Mesendoderm (in vitro differentiated cells): ENCODE results near the gene WNT5A.

Experiments
- DNase-seq: peaks from one replicate; pipeline ENCODE4 v3.0.0; 2013
- H2AK5ac ChIP-seq: 2 replicates; pipeline ENCODE4 v1.6.1; 2013; ENCODE audit warnings: low read length, inconsistent platforms
- H2BK120ac ChIP-seq: 2 replicates; pipeline ENCODE4 v1.6.1; 2013; ENCODE audit warnings: low read depth, mild to moderate bottlenecking, low read length, moderate library complexity, mixed read lengths
- H2BK15ac ChIP-seq: replicated peaks from 2 replicates; pipeline ENCODE4 v1.6.1; 2013; ENCODE audit warnings: low read depth, mild to moderate bottlenecking, moderate library complexity
- H2BK5ac ChIP-seq: 2 replicates; pipeline ENCODE4 v1.6.1; 2013; ENCODE audit warnings: low read length, inconsistent platforms
- H3K18ac ChIP-seq: 2 replicates; pipeline ENCODE4 v1.6.1; 2013; ENCODE audit warnings: mild to moderate bottlenecking, low read length, mixed read lengths
- H3K23ac ChIP-seq: one replicate; pipeline ENCODE4 v1.6.1; 2013; ENCODE audit warnings: low read length
- H3K27ac ChIP-seq: 2 replicates; pipeline ENCODE4 v1.5.1; 2013; ENCODE audit warnings: low read depth, mild to moderate bottlenecking, inconsistent platforms, low read length, moderate library complexity
- H3K27me3 ChIP-seq: 2 replicates; pipeline ENCODE4 v1.6.1; 2013; ENCODE audit warnings: low read length, control low read depth, mild to moderate bottlenecking, inconsistent platforms; ENCODE audit not compliant: insufficient read depth, poor library complexity
- H3K36me3 ChIP-seq: 2 replicates; pipeline ENCODE4 v1.6.1; 2013; ENCODE audit warnings: low read length, inconsistent platforms; ENCODE audit not compliant: control insufficient read depth, insufficient read depth
- H3K4ac ChIP-seq: one replicate; pipeline ENCODE4 v1.6.1; 2013; ENCODE audit warnings: low read depth, mild to moderate bottlenecking, low read length, moderate library complexity
- H3K4me1 ChIP-seq: 2 replicates; pipeline ENCODE4 v1.6.1; 2013; ENCODE audit warnings: low read depth, low read length, inconsistent platforms; ENCODE audit not compliant: control insufficient read depth
- H3K4me2 ChIP-seq: 2 replicates; pipeline ENCODE4 v1.6.1; 2013; ENCODE audit warnings: low read length
- H3K4me3 ChIP-seq: 2 replicates; pipeline ENCODE4 v1.5.1; 2013; ENCODE audit warnings: mild to moderate bottlenecking, low read length
- H3K56ac ChIP-seq: one replicate; pipeline ENCODE4 v1.6.1; 2013; ENCODE audit warnings: low read length
- H3K79me1 ChIP-seq: 2 replicates; pipeline ENCODE4 v1.6.1; 2013; ENCODE audit warnings: low read length, inconsistent platforms
- H3K79me2 ChIP-seq: 2 replicates; pipeline ENCODE4 v1.6.1; 2013; ENCODE audit warnings: mild to moderate bottlenecking, low read length; ENCODE audit not compliant: control insufficient read depth, insufficient read depth
- H3K9ac ChIP-seq: 2 replicates; pipeline ENCODE4 v1.6.1; 2013; ENCODE audit warnings: low read length, inconsistent platforms
- H4K5ac ChIP-seq: one replicate; pipeline ENCODE4 v1.6.1; 2013; ENCODE audit warnings: low read length
- H4K8ac ChIP-seq: one replicate; pipeline ENCODE4 v1.6.1; 2013; ENCODE audit warnings: low read depth, mild to moderate bottlenecking, control low read depth, low read length, moderate library complexity
- WGBS: extraction: QIAGEN DNeasy Blood & Tissue Kit; methylation state at CpG from one replicate; pipeline ENCODE4 v1.1.7; 2013; ENCODE audit warnings: low lambda C conversion rate, missing lambda C conversion rate; ENCODE audit not compliant: insufficient coverage; ENCODE audit errors: extremely low coverage; 5-methylcytosine and 5-hydroxymethylcytosine counted together

WNT5A gene

GRCh38 chr3:55514962-55515361 is 27.9 kb upstream of the WNT5A start:
- Histone ChIP-seq H4K8ac (no peak overlapping the region), H4K5ac (no peak overlapping the region), H2BK5ac (no peak overlapping the region), H3K23ac (no peak overlapping the region), H3K4me3 (no peak overlapping the region), H2BK15ac (no peak overlapping the region), H3K4me1 (peaks cover 8% of the 10 kb centered on the region), H3K79me1 (no peaks in the 10 kb centered on the region), H2BK120ac (no peak overlapping the region), H3K56ac (no peak overlapping the region), H2AK5ac (no peak overlapping the region), H3K27me3 (no peaks in the 10 kb centered on the region), H3K18ac (no peak overlapping the region), H3K36me3 (no peaks in the 10 kb centered on the region), H3K9ac (no peak overlapping the region), H3K4me2 (no peak overlapping the region), H3K4ac (no peak overlapping the region), H3K79me2 (no peaks in the 10 kb centered on the region), H3K27ac (no peak overlapping the region)
- no CpG with 5 or more reads among the region's 3 CpGs for WGBS
- DNase-seq: no peak

DNA sequence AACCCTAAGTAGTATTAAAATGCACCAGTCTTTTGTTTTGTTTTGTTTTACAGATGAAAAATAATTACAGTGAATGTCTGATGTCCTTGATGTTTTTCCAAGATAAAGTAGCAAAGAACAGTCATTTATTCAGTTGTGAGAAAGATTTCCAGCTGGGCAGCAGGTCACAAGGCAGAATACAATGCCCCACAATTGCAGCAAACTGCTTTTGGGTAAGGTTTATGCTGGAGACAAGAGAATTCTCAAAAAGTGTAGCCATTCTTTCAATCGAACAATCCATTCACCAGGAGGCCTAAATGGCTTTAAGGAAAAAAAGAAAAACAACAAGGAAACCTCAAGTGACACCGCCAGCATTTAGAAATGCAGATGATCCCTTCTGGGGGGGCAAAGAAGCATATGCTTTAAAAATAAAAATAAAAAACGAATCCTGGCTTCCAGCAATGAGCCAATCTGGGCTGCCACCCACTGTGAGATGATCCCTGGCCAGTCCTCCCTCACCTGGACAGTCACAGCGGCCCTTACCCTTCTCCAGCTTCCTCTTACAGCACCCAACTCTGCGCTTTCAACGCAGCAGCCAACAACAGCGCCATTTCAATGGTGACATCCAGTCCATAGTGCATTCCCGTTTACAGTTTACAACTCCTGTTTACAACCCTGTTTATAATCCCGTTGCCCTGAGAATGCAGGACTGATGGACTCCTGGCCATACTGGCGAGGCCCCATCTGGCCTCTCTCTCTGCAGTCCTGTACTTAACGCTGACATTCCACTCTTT is 25.7 kb upstream of the WNT5A start:
- H3K27me3 ChIP-seq: no peaks in the 10 kb centered on the region
- no CpG with 5 or more reads among the region's 11 CpGs for WGBS

DNA sequence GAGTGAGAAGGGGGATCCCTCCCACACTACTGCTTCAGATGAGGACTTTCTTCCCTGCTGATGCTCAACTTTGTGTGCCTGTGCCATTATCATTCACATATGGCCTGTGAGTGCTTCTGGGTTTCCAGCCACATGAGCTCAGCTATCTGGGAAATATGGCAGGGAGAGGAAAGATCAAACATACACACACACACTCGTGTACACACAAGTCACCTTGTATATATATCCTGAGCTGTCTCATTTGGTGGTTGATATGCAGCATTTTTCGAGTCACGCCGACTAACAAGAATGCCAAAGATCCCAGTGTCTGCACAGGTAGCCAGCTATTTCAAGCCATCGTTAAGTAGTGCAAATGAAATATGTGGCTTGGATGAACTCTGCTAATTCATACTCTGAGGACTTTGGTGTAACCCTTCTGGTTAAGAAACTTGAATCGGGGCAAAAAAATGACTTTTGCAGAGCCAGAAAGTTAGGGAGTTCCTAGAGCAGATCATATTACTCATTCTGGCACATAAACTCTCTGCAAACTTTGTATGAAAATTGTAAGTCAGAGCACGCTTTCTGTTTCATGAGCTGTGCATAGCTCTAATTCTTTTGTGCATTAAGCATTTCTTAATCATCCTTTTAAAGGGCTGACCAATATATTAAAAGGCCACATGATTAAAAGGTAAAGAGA is 24.9 kb upstream of the WNT5A start:
- no peak overlapping the region for H2AK5ac ChIP-seq
- H3K23ac ChIP-seq: no peak overlapping the region
- H3K4me2 ChIP-seq: no peak overlapping the region
- H4K5ac ChIP-seq: no peak overlapping the region
- H3K79me1 ChIP-seq: no peaks in the 10 kb centered on the region
- H3K27me3 ChIP-seq: no peaks in the 10 kb centered on the region
- no peak overlapping the region for H3K9ac ChIP-seq
- H3K79me2 ChIP-seq: no peaks in the 10 kb centered on the region
- no peak overlapping the region for H3K4ac ChIP-seq
- no peaks in the 10 kb centered on the region for H3K36me3 ChIP-seq
- no peak for DNase-seq
- no peak overlapping the region for H3K27ac ChIP-seq
- H3K56ac ChIP-seq: no peak overlapping the region
- H2BK120ac ChIP-seq: peak overlapping the region; percentile 21
- H2BK5ac ChIP-seq: no peak overlapping the region
- no peak overlapping the region for H4K8ac ChIP-seq
- peaks cover 8% of the 10 kb centered on the region for H3K4me1 ChIP-seq
- no peak overlapping the region for H3K4me3 ChIP-seq
- H2BK15ac ChIP-seq: no peak overlapping the region
- no peak overlapping the region for H3K18ac ChIP-seq
- no CpG with 5 or more reads among the region's 7 CpGs for WGBS

More for the DNA sequence above, 25.7 kb upstream of the WNT5A start:
- Histone ChIP-seq H3K4me1 (peaks cover 8% of the 10 kb centered on the region), H3K9ac (no peak overlapping the region), H3K4ac (no peak overlapping the region), H3K27ac (no peak overlapping the region), H3K4me3 (no peak overlapping the region), H3K79me1 (no peaks in the 10 kb centered on the region), H2AK5ac (no peak overlapping the region), H4K8ac (no peak overlapping the region), H3K79me2 (no peaks in the 10 kb centered on the region), H3K56ac (peak overlapping the region; percentile 26), H2BK5ac (no peak overlapping the region), H3K18ac (no peak overlapping the region), H2BK120ac (no peak overlapping the region), H3K4me2 (no peak overlapping the region), H2BK15ac (no peak overlapping the region), H4K5ac (no peak overlapping the region), H3K36me3 (no peaks in the 10 kb centered on the region), H3K23ac (peak overlapping the region; percentile 70)
- DNase-seq: no peak

DNA sequence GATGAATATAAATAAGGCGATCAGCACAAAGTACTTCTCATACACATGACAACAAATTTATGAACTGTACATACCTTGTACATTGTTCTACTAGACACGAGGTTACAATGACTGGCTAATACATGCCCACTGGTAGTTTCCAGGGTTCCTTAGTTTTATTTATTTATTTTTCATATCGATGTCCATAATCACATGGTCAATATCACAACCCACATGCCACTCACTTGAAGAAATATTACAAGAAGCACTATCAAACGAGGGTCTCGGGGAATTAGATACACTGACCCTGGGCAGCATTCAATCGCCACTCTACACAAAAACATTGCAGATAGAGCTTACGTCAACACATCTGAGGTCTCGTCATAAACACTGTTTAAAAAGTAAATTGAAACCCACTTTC is 21.2 kb upstream of the WNT5A start:
- H3K18ac ChIP-seq: no peak overlapping the region
- peaks cover 4% of the 10 kb centered on the region for H3K4me1 ChIP-seq
- no peak overlapping the region for H2BK15ac ChIP-seq
- no peak overlapping the region for H2BK120ac ChIP-seq
- H3K36me3 ChIP-seq: no peaks in the 10 kb centered on the region
- no peak overlapping the region for H2BK5ac ChIP-seq
- WGBS: no CpG with 5 or more reads among the region's 8 CpGs
- no peaks in the 10 kb centered on the region for H3K79me1 ChIP-seq
- no peak overlapping the region for H4K5ac ChIP-seq
- H3K4me2 ChIP-seq: no peak overlapping the region
- DNase-seq: no peak
- H3K79me2 ChIP-seq: no peaks in the 10 kb centered on the region
- H3K27ac ChIP-seq: no peak overlapping the region
- no peak overlapping the region for H3K4ac ChIP-seq
- no peak overlapping the region for H2AK5ac ChIP-seq
- no peaks in the 10 kb centered on the region for H3K27me3 ChIP-seq
- H4K8ac ChIP-seq: no peak overlapping the region
- H3K9ac ChIP-seq: no peak overlapping the region
- H3K23ac ChIP-seq: no peak overlapping the region
- no peak overlapping the region for H3K56ac ChIP-seq
- H3K4me3 ChIP-seq: no peak overlapping the region

DNA sequence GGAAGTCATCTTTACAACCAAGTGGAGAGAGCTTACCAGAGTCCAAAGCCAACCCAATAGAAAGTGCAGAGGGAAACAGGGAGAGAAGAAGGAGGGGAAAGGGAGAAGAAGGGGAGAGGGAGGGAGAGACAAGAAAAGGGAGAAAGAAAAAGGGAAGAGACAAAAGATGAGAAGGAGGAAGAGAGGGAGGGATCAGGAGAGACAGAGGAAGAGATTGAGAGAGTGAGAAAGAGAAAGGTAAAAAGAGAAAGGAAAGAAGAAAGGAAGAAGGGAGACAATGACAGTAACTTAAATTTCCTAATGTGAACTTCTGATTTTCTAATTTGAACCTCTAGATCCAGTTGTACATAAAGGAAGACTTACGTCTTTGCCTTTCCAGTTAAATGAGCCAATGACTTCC is 20.7 kb upstream of the WNT5A start:
- H2AK5ac ChIP-seq: no peak overlapping the region
- no peak overlapping the region for H2BK5ac ChIP-seq
- H2BK120ac ChIP-seq: no peak overlapping the region
- no peaks in the 10 kb centered on the region for H3K79me2 ChIP-seq
- no peaks in the 10 kb centered on the region for H3K36me3 ChIP-seq
- H3K4me1 ChIP-seq: no peaks in the 10 kb centered on the region
- no CpG with 5 or more reads among the region's 1 CpG for WGBS
- no peak overlapping the region for H3K27ac ChIP-seq
- no peak overlapping the region for H3K18ac ChIP-seq
- no peak overlapping the region for H3K4ac ChIP-seq
- no peak overlapping the region for H3K56ac ChIP-seq
- H4K5ac ChIP-seq: no peak overlapping the region
- no peak overlapping the region for H3K9ac ChIP-seq
- no peak overlapping the region for H4K8ac ChIP-seq
- H3K4me2 ChIP-seq: no peak overlapping the region
- no peak for DNase-seq
- H3K23ac ChIP-seq: no peak overlapping the region
- no peak overlapping the region for H2BK15ac ChIP-seq
- no peak overlapping the region for H3K4me3 ChIP-seq
- no peaks in the 10 kb centered on the region for H3K79me1 ChIP-seq
- no peaks in the 10 kb centered on the region for H3K27me3 ChIP-seq
